Measurements from ENCODE around the gene EXOC3. TPM values are rescaled to one million over a fixed set of nuclear protein-coding genes. Genes with fewer than 3 reads are reported as not detected.
A peak's percentile ranks its signal among the peaks of the same experiment; 100 is the strongest.
"Not testable (repeated sequence)": the region's sequence is repeated elsewhere in the genome, so short reads cannot be mapped to it uniquely, and the experiment has no call there.

Gene EXOC3
- total RNA-seq, 2 experiments from 2014 or later: 68.2 to 71.2 TPM

DNA sequence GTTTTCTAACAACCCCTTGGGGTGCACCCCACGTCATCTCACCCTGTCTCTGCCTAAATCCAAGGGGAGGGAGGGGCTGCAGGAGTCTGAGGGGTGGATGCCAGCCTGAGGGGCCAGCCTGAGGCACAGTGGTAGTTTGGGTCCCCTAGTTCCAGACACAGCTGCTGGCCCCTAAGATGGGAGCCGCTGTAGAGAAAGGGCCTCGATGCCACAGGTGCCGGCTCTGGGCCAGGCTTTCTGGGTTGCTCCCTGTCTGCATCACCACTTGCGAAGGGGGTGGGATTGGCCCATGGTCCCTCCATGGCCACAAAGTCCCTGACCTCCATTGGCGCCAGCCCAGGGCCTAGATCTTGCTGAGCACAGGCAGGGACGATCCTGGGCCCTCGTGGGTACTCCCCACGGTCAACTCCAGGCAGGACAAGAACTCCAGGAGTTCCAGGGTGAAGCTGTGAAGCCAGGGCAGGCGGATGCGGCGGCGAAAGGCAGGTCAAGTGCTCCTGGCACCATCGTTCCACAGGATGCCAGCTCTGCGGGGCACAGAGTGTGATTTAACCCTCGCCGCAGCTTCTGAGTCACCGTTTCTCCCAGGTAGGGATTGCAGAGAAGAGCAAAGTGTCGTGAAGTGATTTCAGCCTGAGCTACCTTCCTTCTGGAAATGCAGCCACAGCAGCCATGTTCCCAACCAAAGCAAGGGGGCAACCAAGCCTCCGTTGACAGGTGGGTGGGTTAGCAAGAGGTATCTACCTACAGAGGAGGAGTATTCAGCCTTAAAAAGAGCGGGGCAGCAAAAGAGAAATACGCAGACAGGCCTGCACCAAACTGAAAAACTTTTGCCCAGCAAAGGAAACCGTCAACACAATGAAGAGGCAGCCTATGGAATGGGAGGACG lies 41.6 kb upstream of the EXOC3 start:
- Mint-ChIP-seq H3K4me1 (peaks cover 35% of the 10 kb centered on the region), H3K9me3 (ENCODE audit: low read depth) (no peaks in the 10 kb centered on the region), H3K27me3 (peaks cover 4% of the 10 kb centered on the region), H3K4me3 (no peak overlapping the region), H3K27ac (peak overlapping the region; percentile 11), H3K36me3 (peaks cover 41% of the 10 kb centered on the region)
- DNase-seq (no peak), ATAC-seq (no peak)
- CTCF ChIA-PET: interaction anchor here (1.0 kb wide), 1 partner anchor 84 kb away, joined by 3 read pairs; no protein-coding TSS in a partner anchor

DNA sequence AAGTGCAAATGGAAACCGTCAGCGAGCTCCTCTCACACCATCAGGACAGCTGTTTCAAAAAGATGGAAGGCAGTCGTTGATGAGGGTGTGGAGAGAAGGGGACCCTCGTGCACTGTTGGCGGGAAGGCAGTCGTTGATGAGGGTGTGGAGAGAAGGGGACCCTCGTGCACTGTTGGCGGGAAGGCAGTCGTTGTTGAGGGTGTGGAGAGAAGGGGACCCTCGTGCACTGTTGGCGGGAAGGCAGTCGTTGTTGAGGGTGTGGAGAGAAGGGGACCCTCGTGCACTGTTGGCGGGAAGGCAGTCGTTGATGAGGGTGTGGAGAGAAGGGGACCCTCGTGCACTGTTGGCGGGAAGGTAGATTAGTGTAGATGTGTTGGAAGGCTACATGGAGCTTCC lies 40.8 kb upstream of the EXOC3 start:
- not testable (repeated sequence) for DNase-seq; H3K4me3 Mint-ChIP-seq; H3K9me3 Mint-ChIP-seq (ENCODE audit: low read depth); H3K27me3 Mint-ChIP-seq; H3K27ac Mint-ChIP-seq; ATAC-seq
- CTCF ChIA-PET: interaction anchor here (1.0 kb wide), 1 partner anchor 85 kb away, joined by 3 read pairs; no protein-coding TSS in a partner anchor
- Mint-ChIP-seq H3K4me1 (peaks cover 35% of the 10 kb centered on the region), H3K36me3 (peaks cover 40% of the 10 kb centered on the region)

- H3K4me3 Mint-ChIP-seq: no peak overlapping the region
- no peak for DNase-seq
These were observed 40.2 kb upstream of the EXOC3 start for GRCh38 chr5:402615-403359.

DNA sequence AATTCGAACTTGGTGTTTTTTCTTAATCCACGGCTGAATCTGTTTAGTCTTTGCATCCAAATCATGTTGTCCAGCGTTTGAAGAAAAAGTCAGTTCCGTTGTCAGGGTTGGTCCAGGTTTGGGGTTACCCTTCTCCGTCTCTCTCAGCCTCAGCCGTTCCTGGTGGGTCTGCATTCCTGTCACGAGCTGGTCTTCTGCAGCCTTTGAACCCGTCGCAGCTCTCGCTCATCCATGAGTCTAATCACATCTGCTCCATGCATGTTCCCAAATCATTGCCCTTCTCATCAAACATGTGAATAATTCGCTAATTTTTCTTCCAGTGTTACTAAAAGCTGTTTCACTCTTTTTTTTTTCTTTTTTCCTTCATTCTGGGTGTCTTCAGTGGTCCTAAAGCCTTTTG lies 39.0 kb upstream of the EXOC3 start:
- CTCF ChIA-PET: interaction anchor here (0.9 to 1.6 kb wide), 3 partner anchors 9 to 87 kb away, joined by 3 to 5 read pairs (median 3); no protein-coding TSS in a partner anchor
- Mint-ChIP-seq H3K4me1 (peaks cover 38% of the 10 kb centered on the region), H3K4me3 (no peak overlapping the region)

More at GRCh38 chr5:402615-403359, 40.2 kb upstream of the EXOC3 start:
- Mint-ChIP-seq H3K27me3 (peaks cover 4% of the 10 kb centered on the region), H3K4me1 (peaks cover 37% of the 10 kb centered on the region), H3K27ac (peak overlapping the region; percentile 45), H3K36me3 (peaks cover 40% of the 10 kb centered on the region), H3K9me3 (ENCODE audit: low read depth) (no peaks in the 10 kb centered on the region)
- ATAC-seq: peak; percentile 34
- CTCF ChIA-PET: interaction anchor here (1.0 kb wide), 1 partner anchor 86 kb away, joined by 3 read pairs; no protein-coding TSS in a partner anchor

DNA sequence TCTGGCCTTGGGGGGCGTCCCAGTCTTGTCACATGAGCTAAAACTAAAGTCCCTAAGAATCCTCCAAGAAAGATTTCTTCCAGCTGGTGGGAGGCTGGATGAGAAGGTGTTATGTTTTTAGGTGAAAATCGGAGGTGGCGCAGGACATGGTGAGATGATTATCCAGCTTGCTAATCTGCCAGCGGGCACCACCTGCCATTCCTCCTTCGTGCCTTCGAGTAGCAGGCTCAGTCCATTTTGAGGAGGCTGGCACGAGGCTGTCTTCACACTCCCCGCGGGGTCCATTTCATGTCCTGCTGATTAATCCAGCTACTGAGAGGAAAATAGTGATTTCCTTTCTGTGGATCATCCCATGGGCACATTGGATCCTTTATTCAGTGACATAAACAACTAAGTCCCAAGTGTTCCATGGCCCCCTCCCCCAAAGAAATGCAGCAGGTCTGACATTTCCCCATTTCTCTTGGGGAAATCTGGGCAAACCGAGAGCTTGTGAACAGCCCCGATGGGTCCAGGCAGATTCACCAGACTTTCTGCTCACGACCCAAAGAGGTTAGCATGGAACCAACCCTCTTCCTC lies 38.2 kb upstream of the EXOC3 start:
- H3K9me3 Mint-ChIP-seq (ENCODE audit: low read depth): no peaks in the 10 kb centered on the region
- DNase-seq (no peak), ATAC-seq (no peak)
- H3K4me3 Mint-ChIP-seq: no peak overlapping the region
- H3K36me3 Mint-ChIP-seq: peaks cover 32% of the 10 kb centered on the region
- CTCF ChIA-PET: interaction anchor here (1.1 to 1.6 kb wide), 3 partner anchors 10 to 88 kb away, joined by 3 to 5 read pairs (median 4); partner anchors contain the start of gene AHRR
- peaks cover 33% of the 10 kb centered on the region for H3K4me1 Mint-ChIP-seq
- no peak overlapping the region for H3K27ac Mint-ChIP-seq
- peaks cover 4% of the 10 kb centered on the region for H3K27me3 Mint-ChIP-seq

More for the DNA sequence above, 39.0 kb upstream of the EXOC3 start:
- DNase-seq (no peak), ATAC-seq (no peak)
- no peak overlapping the region for H3K27ac Mint-ChIP-seq
- no peaks in the 10 kb centered on the region for H3K9me3 Mint-ChIP-seq (ENCODE audit: low read depth)
- peaks cover 36% of the 10 kb centered on the region for H3K36me3 Mint-ChIP-seq
- H3K27me3 Mint-ChIP-seq: peaks cover 4% of the 10 kb centered on the region

DNA sequence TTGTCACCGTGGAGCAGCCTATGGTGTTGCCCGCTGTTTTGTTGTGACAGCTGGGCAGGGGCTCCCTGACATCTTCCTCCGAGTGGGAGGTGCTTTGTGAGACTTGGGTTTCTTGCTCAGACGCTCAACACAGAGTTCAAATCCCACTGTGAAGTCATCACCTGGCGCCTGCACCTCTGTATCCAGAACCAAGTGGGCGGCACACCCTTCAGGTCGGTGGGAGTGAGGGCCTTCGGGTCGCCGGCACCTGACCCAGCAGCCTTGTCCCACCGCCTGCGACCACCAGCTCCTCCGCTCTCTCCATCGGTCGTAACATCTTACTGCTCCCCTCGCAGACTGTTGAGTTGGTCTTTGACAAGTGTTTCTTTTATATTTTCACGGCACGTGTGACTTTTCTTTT lies 37.6 kb upstream of the EXOC3 start:
- CTCF ChIA-PET: interaction anchor here (1.2 kb wide), 1 partner anchor 84 kb away, joined by 4 read pairs; the partner anchor contains the start of gene AHRR
- H3K27ac Mint-ChIP-seq: no peak overlapping the region
- peaks cover 30% of the 10 kb centered on the region for H3K36me3 Mint-ChIP-seq

GRCh38 chr5:406041-406440 lies 36.9 kb upstream of the EXOC3 start:
- CTCF ChIA-PET: interaction anchor here (1.5 to 1.9 kb wide), 3 partner anchors 26 to 89 kb away, joined by 4 to 5 read pairs (median 5); no protein-coding TSS in a partner anchor
- ATAC-seq: no peak
- peaks cover 32% of the 10 kb centered on the region for H3K36me3 Mint-ChIP-seq
- no peak overlapping the region for H3K27ac Mint-ChIP-seq
- H3K27me3 Mint-ChIP-seq: no peaks in the 10 kb centered on the region
- H3K9me3 Mint-ChIP-seq (ENCODE audit: low read depth): no peaks in the 10 kb centered on the region
- peaks cover 27% of the 10 kb centered on the region for H3K4me1 Mint-ChIP-seq
- DNase-seq: no peak
- no peak overlapping the region for H3K4me3 Mint-ChIP-seq

More for the DNA sequence above, 37.6 kb upstream of the EXOC3 start:
- Mint-ChIP-seq H3K4me1 (peaks cover 26% of the 10 kb centered on the region), H3K4me3 (no peak overlapping the region), H3K27me3 (no peaks in the 10 kb centered on the region), H3K9me3 (ENCODE audit: low read depth) (no peaks in the 10 kb centered on the region)
- ATAC-seq (no peak), DNase-seq (no peak)

DNA sequence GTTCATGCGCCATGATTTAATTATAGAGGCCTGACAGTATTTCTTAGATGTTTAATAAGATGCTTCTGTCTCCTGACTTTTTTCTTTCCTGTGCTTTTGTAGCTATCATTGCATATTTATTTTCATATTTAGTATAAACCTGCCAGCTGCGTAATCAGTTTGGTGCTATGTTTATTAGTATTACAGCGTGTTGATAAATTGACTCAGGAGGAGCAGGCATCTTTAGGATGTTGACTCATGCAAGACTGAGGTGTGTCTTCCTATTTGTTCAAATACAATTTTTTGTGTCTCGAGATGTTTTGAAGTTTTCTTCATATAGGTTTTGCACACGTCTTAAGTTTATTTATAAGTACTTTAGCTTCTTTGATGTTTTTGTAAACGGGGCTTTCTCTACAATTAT lies 35.9 kb upstream of the EXOC3 start:
- Mint-ChIP-seq H3K9me3 (ENCODE audit: low read depth) (no peaks in the 10 kb centered on the region), H3K27ac (no peak overlapping the region), H3K36me3 (peaks cover 30% of the 10 kb centered on the region), H3K4me3 (no peak overlapping the region), H3K27me3 (no peaks in the 10 kb centered on the region), H3K4me1 (peaks cover 25% of the 10 kb centered on the region)
- CTCF ChIA-PET: interaction anchor here (1.5 to 1.9 kb wide), 3 partner anchors 25 to 90 kb away, joined by 4 to 5 read pairs (median 5); no protein-coding TSS in a partner anchor
- DNase-seq (no peak), ATAC-seq (no peak)

- no peak for ATAC-seq
- Mint-ChIP-seq H3K27me3 (no peaks in the 10 kb centered on the region), H3K9me3 (ENCODE audit: low read depth) (no peaks in the 10 kb centered on the region), H3K36me3 (peaks cover 32% of the 10 kb centered on the region), H3K27ac (no peak overlapping the region), H3K4me1 (peaks cover 19% of the 10 kb centered on the region), H3K4me3 (no peak overlapping the region)
- DNase-seq: peak; percentile 21
- CTCF ChIA-PET: interaction anchor here (1.7 to 1.9 kb wide), 2 partner anchors 24 to 91 kb away, joined by 5 read pairs; no protein-coding TSS in a partner anchor
These were observed 35.1 kb upstream of the EXOC3 start for GRCh38 chr5:407801-408268.

DNA sequence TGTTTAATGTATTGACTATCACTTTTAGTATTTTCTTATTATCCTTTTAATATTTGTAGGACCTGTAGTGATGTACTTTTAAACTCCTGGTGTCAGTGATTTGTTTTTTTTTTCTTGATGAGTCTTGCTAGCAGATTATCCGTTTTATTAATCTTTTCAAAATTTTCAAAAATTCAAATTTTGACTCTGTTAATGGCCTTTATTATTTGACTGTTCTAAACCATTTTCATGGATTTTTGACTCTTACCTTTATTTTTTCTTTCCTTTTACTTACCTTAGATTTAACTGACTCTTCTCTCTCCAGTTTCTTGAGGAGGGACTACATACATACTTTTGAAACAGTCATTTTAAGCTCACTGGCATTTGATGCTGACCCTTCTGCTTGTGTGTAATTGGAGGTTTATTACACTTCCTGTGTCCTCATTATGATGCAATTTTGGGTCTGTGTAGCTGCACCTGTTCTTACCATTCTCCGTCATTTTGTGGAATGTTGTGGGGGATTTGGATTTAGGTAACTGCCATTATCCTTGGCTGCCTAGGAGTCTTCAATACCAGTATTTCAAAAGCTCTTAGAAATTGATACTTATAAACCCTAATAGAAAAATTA lies 32.0 kb upstream of the EXOC3 start:
- Mint-ChIP-seq H3K27ac (no peak overlapping the region), H3K9me3 (ENCODE audit: low read depth) (no peaks in the 10 kb centered on the region), H3K36me3 (peaks cover 29% of the 10 kb centered on the region), H3K4me1 (peaks cover 22% of the 10 kb centered on the region), H3K4me3 (no peak overlapping the region), H3K27me3 (no peaks in the 10 kb centered on the region)
- ATAC-seq (no peak), DNase-seq (no peak)
- CTCF ChIA-PET: interaction anchor here (0.7 to 1.3 kb wide), 3 partner anchors 15 to 94 kb away, joined by 3 to 4 read pairs (median 3); no protein-coding TSS in a partner anchor

DNA sequence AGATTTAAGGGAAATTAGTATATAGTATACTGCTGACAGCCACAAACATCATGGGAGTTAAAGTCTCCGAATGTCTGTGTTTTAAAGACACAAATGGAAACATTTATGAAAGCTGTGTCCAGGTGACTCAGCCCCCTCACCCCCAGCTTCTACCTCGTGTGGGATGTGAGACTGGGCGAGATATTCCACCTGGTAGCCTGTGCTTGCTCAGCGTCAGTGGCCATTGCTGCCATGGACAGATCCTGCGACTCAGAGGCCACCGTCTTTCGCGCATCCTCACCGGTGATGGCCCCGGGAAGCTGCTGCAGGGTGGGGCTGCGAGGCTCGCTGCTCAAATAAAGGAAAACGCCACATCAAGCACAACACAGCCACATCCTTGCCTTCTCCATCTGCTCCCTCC lies 31.2 kb upstream of the EXOC3 start:
- no peaks in the 10 kb centered on the region for H3K27me3 Mint-ChIP-seq
- no peaks in the 10 kb centered on the region for H3K9me3 Mint-ChIP-seq (ENCODE audit: low read depth)
- no peak overlapping the region for H3K27ac Mint-ChIP-seq

More for the DNA sequence above, 31.2 kb upstream of the EXOC3 start:
- ATAC-seq (no peak), DNase-seq (no peak)
- CTCF ChIA-PET: interaction anchor here (0.7 to 1.2 kb wide), 2 partner anchors 14 to 95 kb away, joined by 3 to 4 read pairs; no protein-coding TSS in a partner anchor
- Mint-ChIP-seq H3K4me3 (no peak overlapping the region), H3K36me3 (peaks cover 29% of the 10 kb centered on the region), H3K4me1 (peaks cover 21% of the 10 kb centered on the region)

All from activated CD8-positive, alpha-beta memory T cell treated with anti-CD3 and anti-CD28 coated beads, Interleukin-2, amount 10 ng/mL, durations not matched to agents 7 days and 5 days (primary cell).